Duodenal mucosa (tissue), 2 donors: ENCODE data around the gene QSOX2.

Source experiments
- H3K27ac ChIP-seq: one replicate; pipeline ENCODE4 v1.7.0; 2013; ENCODE audit warnings: low read depth, low read length
- H3K27me3 ChIP-seq, 2 donors: one replicate each; pipeline ENCODE4 v1.7.0; 2013; ENCODE audit warnings: low read length in 2 of 2, control low read depth in 1 of 2; ENCODE audit not compliant: insufficient read depth in 2 of 2, control insufficient read depth in 1 of 2
- H3K36me3 ChIP-seq, 2 donors: one replicate each; pipeline ENCODE4 v1.7.0; 2013; ENCODE audit warnings: low read length in 2 of 2, control low read depth in 1 of 2; ENCODE audit not compliant: insufficient read depth in 2 of 2, control insufficient read depth in 1 of 2
- H3K4me1 ChIP-seq, 2 donors: one replicate each; pipeline ENCODE4 v1.7.0; 2013; ENCODE audit warnings: low read length in 2 of 2, control low read depth in 1 of 2; ENCODE audit not compliant: insufficient read depth in 2 of 2, control insufficient read depth in 1 of 2
- H3K4me3 ChIP-seq, 2 donors: one replicate each; pipeline ENCODE4 v1.7.0; 2013; ENCODE audit warnings: low read length in 2 of 2, low read depth in 1 of 2
- H3K9ac ChIP-seq, 2 donors: one replicate each; pipeline ENCODE4 v1.7.0; 2013; ENCODE audit warnings: low read length in 2 of 2, low read depth in 1 of 2
- H3K9me3 ChIP-seq, 2 donors: one replicate each; pipeline ENCODE4 v1.7.0; 2013; ENCODE audit warnings: low read length in 2 of 2, control low read depth in 1 of 2; ENCODE audit not compliant: control insufficient read depth in 1 of 2

Gene QSOX2

GRCh38 chr9:136264441-136265405 is 19.1 kb upstream of the QSOX2 start:
- no peak overlapping the region for H3K9ac ChIP-seq

DNA sequence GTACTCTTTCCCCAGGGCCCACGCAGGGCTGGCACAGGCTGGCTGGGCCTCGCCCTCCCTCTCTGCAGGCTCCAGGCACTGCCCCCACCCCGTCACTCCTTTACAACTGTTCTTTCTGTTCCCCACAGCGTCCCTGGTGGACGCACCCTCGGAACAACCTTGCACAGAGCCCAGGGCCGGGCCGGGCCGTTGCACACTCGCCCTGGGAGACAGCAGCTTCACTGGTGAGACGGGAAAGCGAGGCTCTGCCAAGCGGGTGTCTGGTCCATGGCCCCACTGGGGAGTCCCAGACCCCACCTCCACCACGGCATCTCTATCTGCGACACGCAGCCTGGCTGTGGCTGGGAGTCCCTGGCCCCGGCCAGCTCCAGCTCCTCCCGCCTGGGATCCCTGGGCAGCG is 18.4 kb upstream of the QSOX2 start:
- H3K9ac ChIP-seq, result no peak overlapping the region
- peaks cover 5 to 6% of the 10 kb centered on the region in 2 donors for H3K4me1 ChIP-seq
- H3K36me3 ChIP-seq, result no peaks in the 10 kb centered on the region
- no peak overlapping the region for H3K4me3 ChIP-seq
- H3K9me3 ChIP-seq, result no peaks in the 10 kb centered on the region
- H3K27me3 ChIP-seq, result peaks cover 4 to 11% of the 10 kb centered on the region in 2 donors
- no peak overlapping the region for H3K27ac ChIP-seq

More at GRCh38 chr9:136264441-136265405, 19.1 kb upstream of the QSOX2 start:
- no peak overlapping the region for H3K4me3 ChIP-seq
- no peak overlapping the region for H3K27ac ChIP-seq
- no peaks in the 10 kb centered on the region for H3K9me3 ChIP-seq
- no peaks in the 10 kb centered on the region for H3K36me3 ChIP-seq
- peaks cover 4 to 11% of the 10 kb centered on the region in 2 donors for H3K27me3 ChIP-seq
- peaks cover 5 to 6% of the 10 kb centered on the region in 2 donors for H3K4me1 ChIP-seq

DNA sequence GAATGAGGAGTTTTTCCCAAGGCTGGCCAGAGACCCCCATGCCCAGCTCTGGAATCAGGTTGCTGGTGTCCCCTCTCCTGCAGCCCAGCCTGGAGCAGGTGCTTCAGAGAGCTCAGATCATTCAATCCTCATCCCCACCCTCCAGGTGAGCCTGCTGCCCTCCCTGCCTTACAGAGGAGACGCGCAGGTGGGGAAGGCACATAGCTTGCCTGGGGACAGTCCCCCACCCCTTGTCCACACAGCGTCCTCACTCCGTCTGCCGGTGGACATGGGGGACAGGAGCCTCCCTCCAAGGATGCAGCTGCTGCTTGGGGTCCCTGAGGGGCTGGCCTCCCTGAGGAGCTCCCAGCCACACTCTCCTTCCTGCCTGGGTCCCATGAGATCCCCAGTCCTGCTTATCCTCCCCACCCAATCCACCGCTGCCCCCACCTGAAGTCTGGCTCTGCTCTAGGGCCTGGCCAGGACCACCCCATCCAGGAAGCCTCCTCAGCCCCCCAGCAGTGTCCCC is 17.1 kb upstream of the QSOX2 start:
- no peak overlapping the region for H3K9ac ChIP-seq
- no peaks in the 10 kb centered on the region for H3K36me3 ChIP-seq
- H3K4me1 ChIP-seq, result peaks cover 3 to 4% of the 10 kb centered on the region in 2 donors
- H3K9me3 ChIP-seq, result no peaks in the 10 kb centered on the region
- no peak overlapping the region for H3K4me3 ChIP-seq
- peaks cover 0 to 6% of the 10 kb centered on the region in 2 donors for H3K27me3 ChIP-seq
- no peak overlapping the region for H3K27ac ChIP-seq

GRCh38 chr9:136261686-136262430 is 16.2 kb upstream of the QSOX2 start:
- Histone ChIP-seq H3K9ac (no peak overlapping the region), H3K4me3 (no peak overlapping the region), H3K27me3 (peaks cover 0 to 6% of the 10 kb centered on the region in 2 donors), H3K36me3 (no peaks in the 10 kb centered on the region), H3K27ac (no peak overlapping the region), H3K4me1 (no peaks in the 10 kb centered on the region), H3K9me3 (no peaks in the 10 kb centered on the region)

DNA sequence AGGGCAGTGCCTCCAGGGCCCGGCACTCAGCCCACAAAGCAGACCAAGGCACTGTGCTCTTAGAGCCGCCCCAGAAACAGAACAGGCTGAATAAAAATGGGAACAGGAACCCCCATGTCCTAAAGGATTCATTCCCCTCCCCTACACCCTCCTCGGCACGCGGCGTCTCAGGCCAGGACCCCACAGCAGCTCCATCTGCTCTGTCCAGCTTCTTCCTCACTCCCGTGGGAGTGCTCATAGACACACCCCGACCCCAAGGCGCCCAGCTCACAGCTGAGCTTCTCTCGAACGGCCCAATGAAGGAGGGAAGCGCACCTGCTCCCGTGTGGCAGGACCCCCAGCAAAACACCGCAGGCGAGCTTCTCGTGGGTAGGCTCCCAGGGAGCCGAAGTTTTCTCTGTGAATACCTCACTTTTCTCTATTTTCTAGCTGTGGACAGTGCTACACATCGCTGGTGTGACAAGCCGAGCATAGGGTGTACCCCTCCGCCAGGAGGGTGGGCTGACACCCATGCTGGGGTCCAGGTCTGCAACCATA is 15.4 kb upstream of the QSOX2 start:
- Histone ChIP-seq H3K27ac (no peak overlapping the region), H3K9me3 (no peaks in the 10 kb centered on the region), H3K4me1 (no peaks in the 10 kb centered on the region), H3K36me3 (no peaks in the 10 kb centered on the region), H3K4me3 (no peak overlapping the region), H3K9ac (no peak overlapping the region), H3K27me3 (peaks cover 0 to 6% of the 10 kb centered on the region in 2 donors)

GRCh38 chr9:136260521-136260920 is 14.9 kb upstream of the QSOX2 start:
- Histone ChIP-seq H3K4me3 (no peak overlapping the region), H3K9me3 (no peaks in the 10 kb centered on the region), H3K27ac (no peak overlapping the region), H3K27me3 (peaks cover 0 to 6% of the 10 kb centered on the region in 2 donors), H3K4me1 (no peaks in the 10 kb centered on the region), H3K9ac (no peak overlapping the region), H3K36me3 (no peaks in the 10 kb centered on the region)

DNA sequence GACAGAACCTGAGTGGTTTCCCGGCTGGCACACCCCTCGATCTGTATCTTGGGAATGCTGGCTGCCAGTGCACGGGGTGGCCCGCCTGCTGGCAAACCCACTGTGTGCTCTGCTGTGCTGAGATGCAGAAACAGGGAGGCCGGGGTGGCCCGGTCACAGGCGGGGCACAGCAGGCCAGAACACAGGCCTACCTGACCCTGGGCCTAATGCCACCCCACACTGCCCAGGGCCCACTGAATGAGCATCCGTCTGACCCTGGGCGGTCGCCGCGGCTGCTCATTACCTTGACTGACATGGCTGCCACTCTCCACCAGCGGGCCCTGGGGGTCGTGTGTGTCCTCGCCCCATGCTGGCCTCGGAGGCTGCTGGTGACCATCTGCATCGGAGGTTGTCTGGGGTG is 14.2 kb upstream of the QSOX2 start:
- Histone ChIP-seq H3K36me3 (no peaks in the 10 kb centered on the region), H3K27me3 (peaks cover 0 to 6% of the 10 kb centered on the region in 2 donors), H3K9ac (no peak overlapping the region), H3K4me1 (no peaks in the 10 kb centered on the region), H3K27ac (no peak overlapping the region), H3K9me3 (no peaks in the 10 kb centered on the region), H3K4me3 (no peak overlapping the region)

- Histone ChIP-seq H3K4me1 (no peaks in the 10 kb centered on the region), H3K27ac (no peak overlapping the region), H3K4me3 (no peak overlapping the region), H3K9ac (no peak overlapping the region), H3K9me3 (no peaks in the 10 kb centered on the region), H3K36me3 (no peaks in the 10 kb centered on the region), H3K27me3 (peaks cover 0 to 6% of the 10 kb centered on the region in 2 donors)
Measured at GRCh38 chr9:136259517-136259813, 13.9 kb upstream of the QSOX2 start.

DNA sequence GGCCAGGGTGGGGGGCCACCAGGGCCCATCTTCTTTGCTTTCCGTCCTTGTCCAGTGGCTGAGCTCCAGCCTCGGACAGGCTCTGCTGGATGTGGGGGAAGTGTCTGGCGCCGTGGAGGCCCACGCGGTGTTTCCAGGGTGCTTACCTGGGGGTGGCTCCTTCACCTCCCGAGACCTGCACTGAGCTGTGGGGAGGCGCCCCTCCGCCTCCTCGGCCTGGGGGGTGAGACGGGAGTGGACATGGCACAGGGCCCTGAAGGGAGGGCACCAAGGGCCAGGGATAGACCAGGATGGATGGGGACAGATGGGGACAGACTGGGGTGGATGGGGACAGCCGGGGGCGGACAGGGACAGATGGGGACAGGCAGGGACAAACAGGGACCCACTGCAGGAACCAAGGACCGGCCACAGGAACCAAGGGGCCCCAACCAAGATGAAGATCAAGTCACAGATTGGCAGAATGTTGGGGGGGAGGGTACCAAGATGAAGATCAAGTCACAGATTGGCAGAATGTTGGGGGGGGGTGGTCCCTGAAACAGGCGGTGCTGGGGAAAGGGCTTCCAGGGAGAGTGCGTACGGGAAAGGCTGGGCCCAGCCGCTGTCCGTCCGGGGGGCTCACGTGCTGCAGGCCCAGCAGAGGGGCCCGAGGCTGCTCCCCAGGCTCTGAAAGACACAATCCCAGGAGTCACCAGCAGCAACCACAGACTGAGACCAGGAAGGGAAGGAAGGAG is 13.3 kb upstream of the QSOX2 start:
- H3K9ac ChIP-seq, result no peak overlapping the region
- peaks cover 0 to 6% of the 10 kb centered on the region in 2 donors for H3K27me3 ChIP-seq
- H3K4me3 ChIP-seq, result no peak overlapping the region
- no peak overlapping the region for H3K27ac ChIP-seq
- H3K9me3 ChIP-seq, result no peaks in the 10 kb centered on the region
- H3K4me1 ChIP-seq, result no peaks in the 10 kb centered on the region
- H3K36me3 ChIP-seq, result no peaks in the 10 kb centered on the region
